NOMO-1 treated with dmso at 0.1 percent for 144 hours (cell line): Measurements from ENCODE around the gene LRP8.

ENCODE experiments used
- DNase-seq: peaks from one replicate; lab custom pipeline; 2025; ENCODE audit not compliant: unreplicated experiment; lab: John Stamatoyannopoulos, UW

LRP8 gene

DNA sequence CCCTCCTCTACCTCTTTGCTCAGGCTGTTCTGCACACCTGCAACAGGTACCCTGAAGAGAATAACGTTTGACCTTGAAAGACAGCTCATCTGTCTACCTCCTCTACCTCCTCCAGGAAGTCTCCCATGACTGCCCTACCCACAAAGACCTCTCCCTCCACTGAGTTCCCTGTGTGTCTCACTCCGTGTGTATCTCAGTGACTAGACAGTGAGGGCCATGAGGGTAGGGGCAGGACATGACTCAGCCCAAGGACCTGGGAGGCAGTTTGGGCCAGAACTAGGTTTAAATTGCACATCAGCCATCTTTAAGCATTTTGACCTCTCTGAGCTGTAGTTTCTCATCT, 32.0 kb upstream of the LRP8 start:
- no peak for DNase-seq

DNA sequence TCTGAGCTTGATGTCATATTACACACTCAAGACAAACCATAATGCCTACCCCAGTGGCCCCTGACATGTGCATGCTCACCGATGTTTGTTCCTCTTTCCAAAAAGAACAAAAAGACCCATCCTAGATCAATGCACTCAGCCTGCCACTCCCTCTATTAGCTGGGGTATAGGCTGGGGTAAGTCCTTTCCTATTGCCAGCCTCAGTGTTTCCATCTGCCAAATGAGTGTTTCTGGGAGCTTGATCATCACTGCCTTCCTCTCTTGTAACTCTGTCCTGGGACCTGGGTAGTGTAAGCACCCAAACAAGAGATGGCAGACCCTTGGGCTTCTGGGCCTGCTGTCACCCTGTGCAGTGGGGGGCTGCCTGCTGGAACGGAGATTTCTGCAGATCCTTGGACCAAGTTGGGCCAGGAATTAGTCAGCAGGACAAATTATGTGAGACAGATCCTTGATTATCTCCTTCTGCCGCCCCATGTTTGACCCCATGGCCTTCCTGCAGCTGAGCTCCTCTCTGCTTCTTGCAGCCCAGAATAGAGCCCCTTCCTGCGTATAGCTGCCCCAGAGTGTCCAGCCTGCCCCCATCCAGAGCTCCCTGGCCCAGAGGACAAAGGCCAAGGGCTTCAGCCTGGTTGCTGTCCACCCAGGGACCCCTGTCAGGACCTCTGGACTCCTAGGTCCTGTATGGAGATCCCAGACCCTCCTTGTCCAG, 31.5 kb upstream of the LRP8 start:
- DNase-seq = no peak

- DNase-seq = no peak
These were observed 28.8 kb upstream of the LRP8 start for GRCh38 chr1:53356637-53357036.

DNA sequence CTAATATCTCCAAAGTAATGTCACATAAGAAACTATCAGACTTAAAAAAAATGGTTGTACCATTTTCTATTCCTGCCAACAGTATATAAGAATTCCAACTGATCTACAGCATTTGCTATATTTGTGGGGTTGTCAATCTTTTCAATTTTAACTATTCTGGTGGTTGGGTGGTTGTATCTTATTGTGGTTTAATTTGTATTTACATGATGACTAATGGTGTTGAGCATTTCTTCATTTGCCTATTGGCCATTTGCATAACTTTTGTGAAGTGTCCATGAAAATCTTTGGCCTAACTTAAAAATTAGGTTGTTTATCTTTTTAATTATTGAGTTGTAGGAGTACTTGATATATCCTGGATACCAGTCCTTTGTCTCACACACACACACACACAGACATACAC, 26.2 kb upstream of the LRP8 start:
- DNase-seq = no peak

DNA sequence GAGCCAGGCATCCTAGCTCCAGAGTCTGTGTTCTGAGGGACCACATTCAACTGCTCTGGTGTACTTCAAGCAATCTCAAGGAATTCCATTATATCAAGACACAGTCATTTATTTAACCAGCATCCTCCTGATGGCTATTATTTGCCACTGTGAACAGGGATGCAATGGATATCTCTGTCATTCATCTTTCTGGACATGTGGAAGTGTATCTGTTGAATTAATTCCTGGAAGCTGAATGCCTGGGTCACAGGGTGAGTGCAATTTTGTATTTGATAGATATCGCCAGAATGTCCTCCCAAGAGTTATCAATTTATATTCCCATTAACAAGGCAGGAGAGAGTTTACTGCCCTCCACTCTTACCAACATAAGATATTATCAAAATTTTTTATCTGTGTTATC, 24.7 kb upstream of the LRP8 start:
- DNase-seq = no peak

GRCh38 chr1:53350853-53351767, 23.2 kb upstream of the LRP8 start:
- DNase-seq = no peak

- DNase-seq = no peak
These were observed 22.3 kb upstream of the LRP8 start for GRCh38 chr1:53349968-53350852.

DNA sequence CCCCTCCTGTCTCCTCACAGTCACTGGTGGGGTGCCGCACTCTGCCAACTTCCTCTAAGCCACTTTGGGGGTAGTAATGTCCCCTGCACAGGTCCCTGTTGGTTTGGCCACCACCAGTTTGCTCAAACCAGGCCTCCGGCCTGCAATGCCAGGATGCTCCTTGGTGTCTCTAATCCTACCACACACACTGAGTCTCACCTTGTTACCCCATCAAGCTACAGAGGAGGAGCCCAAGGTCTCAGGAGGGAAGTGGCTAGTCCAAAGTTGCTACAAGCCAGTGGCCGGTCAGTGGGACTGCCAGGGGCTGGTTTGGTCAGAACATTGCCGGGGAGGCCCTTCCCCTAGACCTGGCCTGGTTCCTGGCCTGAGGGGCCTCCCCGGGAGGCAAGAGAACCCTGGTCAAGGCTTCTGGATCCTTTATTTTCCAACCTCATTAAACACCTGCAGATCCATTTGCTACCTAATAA, 21.5 kb upstream of the LRP8 start:
- DNase-seq = no peak

- no peak for DNase-seq
These were observed 20.9 kb upstream of the LRP8 start for GRCh38 chr1:53348486-53349368.

GRCh38 chr1:53346814-53347176, 18.9 kb upstream of the LRP8 start:
- no peak for DNase-seq

DNA sequence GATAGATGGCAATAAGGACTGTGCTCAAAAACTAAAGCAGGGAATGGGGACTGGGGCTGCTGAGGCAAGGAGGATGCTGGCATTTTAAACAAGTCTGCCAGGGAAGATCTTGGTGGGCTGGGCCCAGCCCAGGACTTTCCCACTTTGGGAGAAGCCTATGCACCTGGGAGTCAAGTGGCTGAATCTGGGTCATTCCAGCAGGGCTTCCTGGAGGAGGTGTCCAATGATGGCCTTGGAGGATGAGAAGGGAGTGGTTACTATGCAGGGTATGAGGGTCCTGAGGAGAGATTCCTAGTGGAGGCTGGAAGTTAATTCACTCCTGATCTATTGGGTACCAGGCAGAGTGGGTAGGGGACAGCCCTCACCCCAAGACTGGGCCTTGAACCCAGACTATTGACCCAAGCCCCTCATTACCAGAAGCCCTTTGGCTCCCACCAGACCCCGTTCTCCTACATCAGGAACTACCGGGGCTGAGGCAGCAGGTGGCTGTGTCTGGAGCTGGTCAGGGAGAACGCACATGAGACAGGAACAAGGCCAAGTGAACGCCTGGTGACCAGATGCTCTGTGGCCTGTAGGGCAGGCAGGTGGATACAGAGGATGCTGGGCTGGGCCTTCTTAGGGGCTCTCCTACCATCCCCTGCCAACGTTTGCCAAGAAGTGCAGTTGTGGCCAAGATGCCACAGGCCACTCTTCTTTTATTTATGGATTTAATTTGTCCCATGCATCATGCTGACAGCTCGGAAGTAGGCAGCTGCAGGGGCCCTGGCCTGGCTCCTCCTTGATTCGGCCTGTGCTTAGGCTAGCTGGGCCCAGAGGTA, 18.3 kb upstream of the LRP8 start:
- DNase-seq = no peak

GRCh38 chr1:53344921-53345838, 17.3 kb upstream of the LRP8 start:
- no peak for DNase-seq

DNA sequence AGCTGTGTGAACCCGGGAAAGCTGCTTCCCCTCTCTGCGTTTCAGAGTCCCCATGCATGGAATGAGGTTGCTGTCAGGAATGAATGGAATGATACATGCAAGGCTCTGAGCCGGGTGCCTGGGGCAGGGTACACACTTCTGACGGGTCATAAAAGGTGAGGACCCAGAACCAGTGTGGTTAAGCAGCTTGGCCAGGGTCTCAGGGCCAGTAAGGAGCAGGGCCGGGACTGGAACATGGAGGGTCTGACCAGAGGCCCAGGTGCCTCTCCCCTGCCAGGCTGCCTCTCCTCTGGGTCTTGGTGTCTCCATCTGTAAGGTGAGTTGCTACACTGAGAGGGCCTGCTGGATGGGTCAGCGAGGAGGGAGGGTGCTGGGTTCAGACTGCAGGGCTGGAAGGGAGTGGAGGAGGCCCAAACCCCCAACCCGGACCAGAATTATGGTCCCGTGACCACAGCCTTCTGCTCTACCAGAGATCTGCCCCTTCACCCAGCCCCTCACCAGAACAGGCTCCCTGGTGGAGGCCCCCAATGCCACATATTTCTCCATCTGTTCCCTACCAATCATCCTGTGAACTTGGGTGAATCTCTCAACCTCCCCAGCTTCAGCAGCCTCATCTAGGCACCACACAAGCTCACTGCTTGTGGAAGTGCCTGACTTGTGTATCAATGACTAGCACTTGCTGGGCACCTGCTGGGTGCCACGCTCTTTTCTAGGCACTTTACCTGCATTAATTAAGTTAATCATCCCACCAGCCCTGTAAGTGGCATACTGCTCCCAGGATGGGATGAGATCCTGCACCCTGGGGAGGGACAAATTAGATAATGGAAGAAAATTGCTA, 16.2 kb upstream of the LRP8 start:
- DNase-seq = no peak

DNA sequence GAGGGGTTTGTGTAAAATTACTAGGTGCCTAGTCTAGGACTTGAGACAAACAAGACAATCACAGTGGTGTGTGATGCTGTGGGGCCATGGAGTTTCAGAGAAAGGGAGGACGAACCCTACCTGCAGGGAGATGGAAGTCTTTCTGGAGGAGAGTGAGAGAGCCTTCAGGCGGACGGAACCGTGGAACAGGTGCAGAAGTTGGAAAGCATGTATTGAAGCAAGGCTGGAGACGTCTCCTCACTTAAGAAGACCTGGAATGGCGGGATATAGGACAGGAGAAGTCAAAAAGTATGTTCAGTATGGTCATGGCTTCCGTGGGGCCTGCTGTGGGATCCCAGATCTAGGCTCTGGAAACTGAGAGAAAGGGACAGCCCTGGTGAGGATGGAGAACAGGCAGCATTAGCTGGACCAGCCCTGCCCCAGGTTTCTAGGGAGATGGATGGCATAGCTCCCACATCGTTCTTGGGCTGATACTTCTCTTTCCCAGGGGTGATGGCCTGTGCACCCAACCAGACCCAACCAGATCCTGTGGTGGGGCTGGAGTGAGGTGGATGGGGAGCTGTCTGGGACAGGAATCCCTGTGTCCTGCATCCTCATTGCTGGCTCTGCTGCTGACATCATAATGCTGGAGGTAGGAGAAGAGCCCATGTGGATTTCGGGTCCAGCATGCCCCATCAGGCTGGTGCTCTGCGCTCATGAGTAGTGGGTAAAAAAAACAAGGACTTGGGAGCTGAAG, 15.0 kb upstream of the LRP8 start:
- DNase-seq = no peak

DNA sequence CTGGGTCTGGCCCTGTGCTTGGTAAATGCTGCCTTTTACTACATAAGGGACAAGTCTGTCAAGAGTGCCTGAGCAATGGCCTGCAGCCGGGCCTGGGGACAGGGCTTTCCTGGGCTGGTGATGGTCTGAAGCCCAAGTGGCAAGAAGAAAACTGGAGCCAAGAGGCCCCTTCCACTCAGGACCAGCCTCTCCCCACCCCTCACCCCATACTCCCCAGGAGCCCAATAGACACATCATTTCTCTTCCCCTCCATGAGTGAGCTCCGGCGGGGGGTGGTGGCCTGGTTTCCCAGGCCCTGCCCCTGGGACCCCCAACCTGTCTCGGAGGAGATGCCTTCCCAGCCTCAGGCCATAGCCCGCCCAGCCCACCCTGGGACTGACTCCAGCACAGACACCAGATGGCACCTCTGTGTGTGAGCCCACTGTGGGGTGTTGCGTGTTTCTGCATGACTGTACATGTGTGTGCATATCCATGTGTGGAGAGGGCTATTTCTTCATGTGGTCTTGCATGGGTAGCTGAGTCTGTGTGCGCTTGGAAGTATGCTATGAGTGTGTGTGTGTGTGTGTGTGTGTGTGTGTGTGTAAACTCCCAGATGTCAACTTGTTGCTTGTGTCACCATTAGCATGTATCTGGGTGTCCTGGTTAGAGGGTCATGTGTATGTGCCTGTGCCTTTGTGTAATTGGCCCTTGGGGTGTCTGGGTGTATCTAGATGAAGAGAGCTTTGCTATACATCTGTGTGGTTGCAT, 14.3 kb upstream of the LRP8 start:
- DNase-seq = no peak

- DNase-seq = no peak
These were observed 13.6 kb upstream of the LRP8 start for GRCh38 chr1:53341521-53341895.
